Renal cortex interstitium (tissue), 11 donors: ENCODE results near the gene CAMK1D. TPM values are rescaled to one million over a fixed set of nuclear protein-coding genes. Genes with fewer than 3 reads are reported as not detected.

Source experiments
- DNase-seq, 11 donors: peaks; one replicate each; pipeline ENCODE4 v3.0.0-alpha.2; 2013; ENCODE audit warnings: low read depth in 9 of 11, low spot score in 4 of 11; ENCODE audit errors: extremely low read depth in 1 of 11
- polyA plus RNA-seq, 3 donors: library from polyadenylated mRNA; unstranded; fragments of 120-200 nt; gene quantifications; one replicate each; pipeline ENCODE4 v1.2.1, GENCODE V29; 2013; ENCODE audit not compliant: insufficient read length in 3 of 3

Gene CAMK1D
- polyA plus RNA-seq, 3 donors: 10.5 to 13.0 (median 10.8) TPM

DNA sequence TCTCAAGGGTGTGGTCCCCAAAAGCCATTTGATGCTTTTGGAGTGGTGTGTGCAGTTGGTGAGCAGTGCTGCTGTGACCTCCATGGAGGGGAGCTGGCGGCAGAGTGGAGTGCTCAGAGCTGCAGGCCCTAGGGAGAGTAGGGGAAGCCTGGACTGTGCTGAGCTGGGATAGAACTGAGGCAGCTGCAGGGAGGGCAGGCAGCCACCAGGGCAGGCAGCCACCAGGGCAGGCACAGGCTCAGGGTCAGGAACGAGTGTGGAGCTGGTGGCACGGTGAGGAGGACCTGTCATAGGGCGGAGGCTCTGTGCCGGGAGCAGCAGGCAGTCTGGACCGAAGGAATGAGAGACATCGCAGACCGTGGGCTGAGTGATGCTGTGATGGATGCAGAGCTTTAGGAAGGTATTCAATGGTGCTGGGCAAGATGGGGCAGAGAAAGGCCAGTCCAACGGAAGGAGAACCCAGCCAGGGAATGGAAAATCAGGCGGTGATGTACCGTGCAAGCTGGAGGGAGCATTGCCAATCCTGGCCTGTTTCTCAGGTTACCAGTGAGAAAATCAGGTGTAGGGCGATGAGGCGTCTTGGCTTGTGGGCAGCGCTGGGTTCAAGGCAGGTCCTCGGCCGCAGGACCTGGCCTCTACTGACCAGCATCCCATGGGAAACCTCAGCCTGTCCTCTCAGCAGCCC lies 152.6 kb downstream of the CAMK1D start:
- no peak for DNase-seq

DNA sequence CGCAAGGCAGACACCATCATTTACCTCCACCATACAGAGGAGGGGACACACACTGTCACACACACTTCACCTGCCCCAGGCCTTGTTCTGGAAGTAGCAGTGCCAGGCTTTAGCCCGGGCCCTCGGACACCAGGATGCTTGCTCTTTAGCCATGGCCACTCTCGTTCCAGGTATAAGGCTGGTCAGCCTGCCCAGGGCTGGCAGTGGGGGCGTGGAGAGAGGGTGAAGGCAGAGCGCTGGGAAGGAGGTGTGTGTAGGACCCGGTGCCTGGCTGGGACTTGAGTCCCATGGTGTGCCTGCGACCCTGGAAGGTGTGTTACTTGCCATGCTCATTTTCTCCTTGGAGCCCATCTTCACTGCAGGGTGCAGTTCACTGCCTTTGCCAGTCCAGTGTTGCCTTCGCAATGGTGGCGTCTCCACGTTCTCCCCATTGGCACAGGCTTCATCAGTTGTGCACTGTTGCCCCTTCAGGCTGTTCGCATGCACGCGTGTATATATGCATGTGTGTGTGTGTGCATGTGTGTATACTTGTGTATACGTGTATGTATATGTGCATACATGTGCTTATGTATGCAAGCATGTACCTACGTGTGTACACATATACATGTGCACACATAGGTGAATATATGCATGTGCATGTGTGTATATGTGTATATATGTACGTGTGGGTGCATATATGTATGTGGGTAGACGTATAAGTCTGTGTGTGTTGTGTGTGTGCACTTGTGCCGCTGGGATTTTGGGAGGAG lies 153.4 kb downstream of the CAMK1D start:
- DNase-seq: no peak

DNA sequence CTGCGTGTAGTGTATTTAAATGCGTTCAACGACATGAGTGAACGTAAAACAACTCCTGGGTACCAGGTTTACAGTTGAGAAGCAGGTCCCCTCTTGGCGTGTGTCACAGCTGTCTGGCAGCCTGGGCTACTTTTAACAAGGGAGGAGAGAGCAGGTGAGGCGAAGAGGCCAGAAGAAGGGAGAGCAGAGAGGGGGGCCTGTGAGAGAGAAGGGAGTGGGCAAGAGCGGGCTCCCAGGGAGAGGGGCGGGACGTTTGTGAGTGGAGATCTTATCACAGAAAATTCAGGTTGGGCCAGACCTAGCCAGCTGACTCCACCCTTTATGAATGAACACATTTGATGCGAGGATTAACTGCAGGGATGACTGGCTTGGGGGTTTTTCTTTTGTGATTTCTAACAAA lies 154.0 kb downstream of the CAMK1D start:
- no peak for DNase-seq

DNA sequence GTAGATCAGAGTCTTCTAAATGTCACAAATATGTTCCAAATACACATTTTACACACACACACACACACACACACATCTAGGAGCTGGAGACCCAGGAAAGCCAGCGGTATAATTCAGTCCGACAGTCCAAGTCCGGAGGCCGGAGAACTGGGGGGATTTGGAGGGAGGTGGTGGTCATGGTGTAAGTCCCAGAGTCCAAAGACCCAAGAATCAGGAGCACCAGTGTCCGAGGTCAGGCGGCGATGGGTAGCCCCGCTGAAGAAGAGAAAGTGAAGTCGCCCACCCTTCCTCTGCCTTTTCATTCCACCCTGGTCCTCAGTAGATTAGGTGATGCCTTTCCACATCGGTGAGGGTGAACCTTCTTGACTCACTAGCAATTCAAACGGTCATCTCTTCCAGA lies 154.8 kb downstream of the CAMK1D start:
- DNase-seq: no peak

DNA sequence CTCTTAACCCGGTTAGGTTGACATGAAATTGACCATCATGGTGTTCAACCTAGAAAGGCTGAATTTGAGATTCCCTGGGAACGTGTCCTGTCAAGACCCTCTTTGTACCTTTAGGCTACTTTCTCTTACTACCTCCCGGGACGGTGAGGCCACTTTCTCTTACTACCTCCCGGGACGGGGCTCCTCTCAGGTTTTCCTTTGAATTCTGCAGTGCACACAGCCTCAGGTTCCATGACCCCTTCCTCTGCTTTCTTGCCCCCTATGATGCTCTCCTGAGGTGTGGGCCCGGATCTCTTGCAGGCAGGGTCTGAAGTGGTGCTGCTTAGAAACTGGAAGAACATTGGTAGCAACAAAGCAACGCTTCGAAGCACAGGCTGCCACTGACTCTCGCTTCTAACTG lies 155.3 kb downstream of the CAMK1D start:
- DNase-seq: no peak

DNA sequence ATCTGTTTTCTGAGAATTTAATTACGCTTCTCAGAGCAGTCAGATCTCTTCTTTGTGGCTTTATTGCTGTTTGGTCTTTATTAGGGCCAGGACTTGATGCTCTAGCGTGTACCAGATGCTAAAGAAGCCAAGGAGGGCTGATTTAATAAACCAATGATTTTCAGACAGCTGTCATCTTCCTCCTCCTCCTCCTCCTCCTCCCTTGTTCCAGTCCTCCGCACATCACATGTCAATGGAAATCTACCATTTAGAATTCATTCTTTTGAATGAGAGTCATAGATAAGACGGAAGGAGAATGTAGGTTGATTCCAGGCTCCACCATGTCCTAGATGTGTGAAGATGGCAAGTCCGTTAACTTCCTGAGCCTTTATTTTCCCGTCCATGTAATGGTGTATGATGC lies 156.3 kb downstream of the CAMK1D start:
- DNase-seq: no peak

DNA sequence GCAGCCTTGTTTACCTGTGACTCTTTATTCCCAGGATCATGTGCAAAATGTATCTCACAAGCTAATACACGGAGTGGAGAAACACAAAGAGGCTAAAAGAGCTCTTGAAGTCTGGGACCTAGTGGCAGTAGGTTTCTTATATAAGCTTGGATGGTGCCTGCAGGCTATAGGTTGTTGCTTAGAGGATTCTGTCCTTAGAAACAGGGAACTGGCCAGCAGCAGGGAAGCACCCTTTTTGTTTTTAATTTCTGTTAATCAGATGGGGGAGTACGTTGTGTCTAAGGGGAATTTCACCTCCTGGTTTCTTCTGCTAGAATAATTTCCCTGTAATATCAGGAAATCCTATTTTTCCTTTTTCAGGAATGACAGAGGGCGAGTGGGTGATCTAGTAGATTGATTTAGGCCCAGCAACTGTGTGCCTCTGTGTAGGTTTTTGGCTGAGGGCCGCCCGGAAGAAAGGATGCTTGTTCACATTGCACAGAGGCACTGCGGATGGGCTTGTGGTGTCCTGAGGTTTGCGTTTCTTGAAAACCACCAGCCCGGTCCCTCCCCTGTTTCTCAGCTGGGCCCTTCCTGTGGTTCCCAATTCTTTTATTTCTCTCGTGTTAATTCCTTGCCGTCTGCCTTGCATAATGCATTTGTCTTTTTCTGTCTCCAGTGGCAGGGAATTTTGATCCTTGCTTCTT lies 158.0 kb downstream of the CAMK1D start:
- no peak for DNase-seq

DNA sequence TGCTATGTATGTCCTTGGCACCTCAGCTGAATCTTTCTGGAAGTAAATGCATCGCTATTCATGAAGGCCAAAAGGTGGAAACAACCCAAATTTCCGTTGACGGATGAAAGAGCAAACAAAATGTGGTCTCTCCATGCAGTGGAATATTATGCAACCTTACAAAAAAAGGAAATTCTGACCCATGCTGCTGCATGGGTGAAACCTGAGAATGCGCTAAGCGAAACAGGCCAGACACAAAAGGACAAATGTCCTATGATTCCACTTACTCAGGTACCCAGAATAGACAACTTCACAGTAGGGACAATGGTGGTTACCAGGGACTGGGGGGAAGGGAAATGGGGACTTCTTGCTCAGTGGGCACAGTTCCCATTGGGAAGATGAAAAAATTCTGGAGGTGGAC lies 158.8 kb downstream of the CAMK1D start:
- DNase-seq: no peak

DNA sequence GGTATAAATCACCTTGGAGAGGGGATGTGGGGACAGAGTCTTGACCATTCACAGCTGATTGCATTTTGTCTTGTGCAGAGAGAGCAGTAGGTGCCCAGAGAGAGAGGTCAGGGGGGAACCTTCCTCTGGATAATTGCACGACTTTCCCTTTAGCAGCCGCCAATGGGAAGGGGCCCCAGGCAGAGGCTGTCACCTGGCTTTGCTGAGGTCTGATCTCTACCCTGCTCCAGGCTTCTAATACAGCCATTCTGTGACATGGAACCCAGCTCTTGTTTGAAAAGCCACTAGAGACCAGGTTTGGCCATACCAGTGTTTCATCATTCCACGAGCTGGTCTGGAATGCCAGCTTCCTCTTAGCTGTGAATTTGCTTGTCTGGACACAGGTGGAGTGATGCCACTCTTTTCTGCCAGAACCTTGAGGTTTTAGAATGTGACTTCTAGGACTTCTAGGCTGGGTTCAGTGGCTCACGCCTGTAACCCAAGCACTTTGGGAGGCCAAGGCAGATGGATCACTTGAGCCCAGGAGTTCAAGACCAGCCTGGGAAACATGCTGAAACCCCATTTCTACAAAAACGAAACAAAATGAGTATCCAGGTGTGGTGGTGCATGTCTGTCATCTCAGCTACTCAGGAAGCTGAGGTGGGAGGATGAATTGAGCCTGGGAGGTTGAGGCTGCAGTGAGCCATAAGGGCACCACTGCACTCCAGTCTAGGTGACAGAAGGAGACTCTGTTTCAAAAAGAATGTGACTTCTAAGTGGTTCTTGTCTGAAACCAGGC lies 159.9 kb downstream of the CAMK1D start:
- no peak for DNase-seq

DNA sequence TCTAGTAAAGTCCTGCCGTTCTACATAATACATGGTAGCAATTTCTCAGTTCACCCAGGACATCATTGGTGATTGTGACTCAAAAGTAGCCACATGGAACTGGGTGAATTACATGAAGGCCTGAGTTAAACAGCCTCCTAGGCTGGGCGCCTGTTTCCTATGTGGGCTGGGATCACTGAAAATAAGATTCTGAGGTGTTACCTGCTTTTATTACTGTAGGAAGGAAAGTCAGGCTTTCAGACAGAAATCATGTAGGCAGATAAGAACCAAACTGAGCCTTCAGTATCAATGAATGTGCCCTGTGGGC lies 160.4 kb downstream of the CAMK1D start:
- no peak for DNase-seq

DNA sequence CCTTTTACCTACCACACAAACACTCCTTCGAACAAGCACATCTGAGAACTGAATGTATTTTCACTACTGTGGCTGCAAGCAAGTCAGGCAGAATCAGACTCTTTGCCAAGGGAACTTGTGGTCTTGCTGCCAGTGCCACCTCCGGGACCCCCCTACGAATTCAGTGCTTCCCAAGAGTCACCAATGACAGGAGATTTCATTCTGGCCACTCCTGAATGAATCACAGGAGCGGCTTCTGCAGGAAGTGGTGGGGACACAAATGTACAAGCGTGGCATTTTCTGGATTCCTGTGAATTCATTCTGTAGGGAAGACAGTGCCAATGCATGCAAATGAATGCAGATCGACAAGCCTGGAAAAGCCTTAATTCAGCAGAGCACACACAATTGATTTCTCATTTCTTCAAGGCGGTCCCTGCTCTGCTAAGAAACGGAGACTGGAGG lies 161.2 kb downstream of the CAMK1D start:
- DNase-seq: no peak

DNA sequence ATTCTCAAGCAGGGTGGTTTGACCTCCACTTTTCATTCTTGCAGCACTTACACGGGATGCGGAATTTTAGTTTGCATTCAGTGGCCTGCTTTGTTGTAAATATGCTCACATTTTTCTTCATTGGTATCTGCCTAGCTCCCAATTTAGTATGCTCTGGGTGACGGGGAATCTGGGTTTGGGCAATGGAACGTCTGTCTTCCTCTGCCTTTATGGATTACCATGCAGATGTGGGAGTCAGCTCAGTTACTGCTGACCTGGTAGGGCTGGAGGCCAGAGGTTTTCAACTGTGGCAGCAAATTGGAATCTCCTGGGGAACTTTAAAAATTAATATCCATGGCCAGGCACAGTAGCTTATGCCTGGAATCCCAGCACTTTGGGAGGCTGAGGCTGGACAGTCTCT lies 161.6 kb downstream of the CAMK1D start:
- DNase-seq: no peak

DNA sequence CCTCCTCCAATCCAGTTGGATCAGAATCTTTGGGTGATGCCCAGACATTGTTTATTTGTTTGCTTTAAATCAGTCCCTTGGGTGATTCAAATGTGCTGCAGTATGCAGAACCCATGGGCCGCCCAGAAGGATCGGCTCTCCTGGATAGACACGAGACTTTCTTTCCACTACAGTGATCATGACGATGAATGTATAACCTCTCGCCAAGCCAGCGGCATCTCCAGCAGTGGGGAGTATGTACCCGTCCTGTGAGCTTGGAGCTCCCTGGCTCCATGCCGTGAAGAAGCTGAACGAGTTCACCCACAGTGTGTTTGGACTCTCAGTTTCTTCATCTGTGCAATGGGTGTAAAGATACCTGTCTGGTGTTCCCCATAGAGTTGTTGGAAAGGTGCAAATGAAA lies 162.3 kb downstream of the CAMK1D start:
- DNase-seq: no peak

DNA sequence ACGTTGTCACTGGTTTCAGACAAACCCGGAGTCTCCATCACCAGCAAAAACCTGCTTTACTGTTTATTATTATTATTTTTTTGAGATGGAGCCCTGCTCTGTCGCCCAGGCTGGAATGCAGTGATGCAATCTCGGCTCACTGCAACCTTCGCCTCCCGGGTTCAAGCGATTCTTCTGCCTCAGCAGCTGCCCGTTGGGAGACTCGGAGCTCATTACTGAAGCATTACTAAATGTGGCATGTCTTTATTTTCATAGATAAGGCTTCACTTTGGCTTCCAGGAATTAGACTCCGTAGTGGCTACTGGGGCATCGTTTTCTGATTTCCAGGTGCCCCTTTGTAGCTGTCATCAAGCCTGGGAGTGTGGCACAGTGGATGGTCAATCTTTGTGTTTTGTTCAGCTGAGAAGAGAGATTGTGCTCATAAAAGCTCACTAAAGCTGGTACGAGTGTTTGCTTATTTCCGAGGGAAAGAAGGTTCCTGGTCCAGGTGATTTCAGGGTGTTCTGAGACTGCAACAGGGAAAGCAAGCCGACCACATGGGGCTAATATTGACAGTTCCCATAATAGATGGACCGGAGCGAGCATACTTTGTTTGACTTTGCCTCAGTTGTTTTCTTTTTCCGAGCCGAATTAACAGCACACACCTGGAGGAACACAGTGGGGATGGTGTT lies 163.1 kb downstream of the CAMK1D start:
- no peak for DNase-seq

DNA sequence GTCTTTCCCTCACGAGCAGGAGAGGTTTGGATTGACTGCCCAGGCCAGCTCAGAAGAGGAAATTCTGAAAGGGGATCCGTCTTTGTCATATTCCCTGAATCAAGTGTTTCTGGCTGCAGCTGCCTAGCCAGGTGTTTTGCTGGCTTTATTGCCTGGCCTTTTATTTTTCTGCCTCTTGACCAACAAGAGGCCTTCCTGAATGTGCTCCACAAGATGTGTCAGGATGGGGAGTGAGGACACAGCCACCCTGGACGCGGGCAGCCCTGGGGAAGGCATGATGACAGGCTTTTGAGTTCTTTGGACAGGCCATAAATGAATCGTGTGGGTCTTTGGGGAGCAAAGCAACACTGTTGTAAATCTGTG lies 163.6 kb downstream of the CAMK1D start:
- DNase-seq: no peak

DNA sequence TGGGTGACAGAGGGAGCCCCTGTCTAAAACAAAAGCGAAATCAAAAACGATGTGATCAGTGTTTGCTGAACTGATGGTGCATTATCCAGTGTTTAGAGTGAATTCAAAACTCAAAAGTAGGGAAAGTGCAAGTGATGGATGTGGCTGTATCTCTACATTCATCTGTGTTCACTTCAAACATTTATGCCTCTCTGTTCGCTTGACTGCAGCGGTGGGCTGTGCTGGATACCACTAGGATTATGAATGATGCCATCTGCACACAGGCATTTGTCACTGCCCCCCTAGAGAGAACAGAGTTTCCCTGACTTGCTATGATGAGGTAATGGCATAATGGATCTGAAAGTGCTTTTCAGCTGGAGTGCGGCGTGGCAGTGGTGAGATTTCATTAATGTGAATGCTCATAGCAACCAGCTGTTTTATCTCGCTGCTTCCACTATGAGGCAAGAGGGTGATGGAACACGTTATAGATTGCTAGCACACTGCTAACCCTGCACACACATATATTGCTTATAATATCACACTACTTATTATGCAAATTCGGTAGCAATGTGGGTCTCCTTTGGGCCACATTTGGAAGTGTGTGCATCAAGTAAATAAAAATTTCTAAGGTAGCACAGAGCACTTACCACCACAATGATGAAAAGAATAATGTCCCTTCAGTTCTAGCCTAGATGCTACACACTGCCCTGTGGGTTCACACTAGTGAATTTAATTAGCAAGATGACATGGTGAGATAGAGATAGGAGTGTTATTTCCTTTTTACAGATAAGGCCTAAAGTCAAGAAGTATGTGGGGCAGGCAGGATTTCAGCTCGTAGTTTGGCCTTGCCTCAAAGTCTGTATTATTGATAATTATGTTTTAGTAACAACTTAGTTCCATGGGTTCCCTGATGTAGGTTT lies 164.7 kb downstream of the CAMK1D start:
- DNase-seq: no peak

DNA sequence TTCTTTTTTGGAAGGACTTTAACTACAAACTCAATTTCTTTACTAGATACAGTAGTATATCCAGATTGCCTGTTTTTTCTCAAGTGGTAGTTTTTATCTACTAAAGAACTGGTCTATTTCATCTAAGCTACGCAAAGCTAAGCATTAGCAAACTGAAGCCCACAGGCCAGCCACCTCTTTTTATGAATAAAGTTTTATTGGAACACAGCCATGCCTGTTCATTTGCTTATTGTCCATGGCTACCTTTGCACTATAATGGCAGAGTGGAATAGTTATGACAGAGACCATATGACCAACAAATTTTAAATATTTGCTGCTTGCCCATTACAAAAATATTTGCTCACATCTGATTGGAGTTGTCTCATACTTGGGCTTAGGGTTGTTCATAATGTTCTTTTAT lies 168.7 kb downstream of the CAMK1D start:
- no peak for DNase-seq

DNA sequence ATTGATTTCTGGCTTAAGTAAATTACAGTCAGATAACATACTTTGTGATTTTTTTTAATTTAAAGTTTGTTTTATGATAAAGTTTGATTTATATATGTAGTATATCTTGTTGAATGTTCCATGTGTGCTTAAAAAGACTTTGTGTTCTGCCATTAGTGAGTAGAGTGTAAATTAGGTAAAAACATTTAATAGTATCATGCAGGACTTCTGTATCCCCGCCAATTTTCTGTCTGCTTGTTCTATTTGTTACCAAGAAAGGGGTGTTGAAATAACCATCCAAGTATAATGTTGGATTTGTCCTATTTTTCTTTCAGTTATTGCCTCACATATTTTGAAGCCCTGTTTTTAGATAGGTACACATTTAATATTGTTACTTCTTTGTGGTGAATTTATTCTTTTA lies 172.1 kb downstream of the CAMK1D start:
- DNase-seq: no peak
